ENCODE results near the gene GPRC5C.

GPRC5C gene

DNA sequence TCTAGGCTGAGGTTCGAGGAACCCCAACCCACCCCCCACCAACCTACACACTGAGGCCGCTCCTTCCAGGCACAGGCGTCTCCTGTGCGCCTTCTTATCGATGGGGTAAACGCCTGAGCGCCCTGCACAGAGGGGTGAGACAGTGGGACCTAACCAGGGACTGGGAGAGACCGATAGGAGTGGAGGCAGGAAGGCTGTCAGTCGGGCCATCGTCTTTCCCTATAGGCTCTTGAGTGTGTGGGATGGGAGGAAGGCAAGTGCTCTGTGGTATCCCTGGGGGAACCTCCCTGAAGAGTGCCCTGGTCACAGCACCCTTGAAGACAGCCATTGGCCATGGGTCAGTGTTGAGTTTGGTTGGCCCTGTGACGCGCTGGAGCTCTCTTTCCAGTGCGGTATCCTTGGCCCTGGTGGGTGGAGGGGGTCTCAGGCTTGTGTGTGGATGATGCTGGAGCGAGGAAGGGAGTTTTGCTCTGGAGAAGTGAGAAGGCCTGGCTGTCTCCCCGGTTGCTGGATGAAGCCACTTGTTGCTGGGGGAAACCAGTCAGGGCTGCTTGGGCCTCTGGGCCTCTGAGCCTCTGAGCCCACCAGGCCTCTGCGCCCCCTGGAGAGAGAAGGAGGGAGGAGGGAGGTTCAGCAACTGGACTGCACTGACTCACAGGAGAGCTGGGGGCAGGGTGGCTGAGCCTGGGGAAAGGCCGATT is 1.7 kb downstream of the GPRC5C start:
- FAIRE-seq (no peak), DNase-seq (ENCODE audit: insufficient read length, low spot score) (no peak)
- TF ChIP-seq, protein P1, sequence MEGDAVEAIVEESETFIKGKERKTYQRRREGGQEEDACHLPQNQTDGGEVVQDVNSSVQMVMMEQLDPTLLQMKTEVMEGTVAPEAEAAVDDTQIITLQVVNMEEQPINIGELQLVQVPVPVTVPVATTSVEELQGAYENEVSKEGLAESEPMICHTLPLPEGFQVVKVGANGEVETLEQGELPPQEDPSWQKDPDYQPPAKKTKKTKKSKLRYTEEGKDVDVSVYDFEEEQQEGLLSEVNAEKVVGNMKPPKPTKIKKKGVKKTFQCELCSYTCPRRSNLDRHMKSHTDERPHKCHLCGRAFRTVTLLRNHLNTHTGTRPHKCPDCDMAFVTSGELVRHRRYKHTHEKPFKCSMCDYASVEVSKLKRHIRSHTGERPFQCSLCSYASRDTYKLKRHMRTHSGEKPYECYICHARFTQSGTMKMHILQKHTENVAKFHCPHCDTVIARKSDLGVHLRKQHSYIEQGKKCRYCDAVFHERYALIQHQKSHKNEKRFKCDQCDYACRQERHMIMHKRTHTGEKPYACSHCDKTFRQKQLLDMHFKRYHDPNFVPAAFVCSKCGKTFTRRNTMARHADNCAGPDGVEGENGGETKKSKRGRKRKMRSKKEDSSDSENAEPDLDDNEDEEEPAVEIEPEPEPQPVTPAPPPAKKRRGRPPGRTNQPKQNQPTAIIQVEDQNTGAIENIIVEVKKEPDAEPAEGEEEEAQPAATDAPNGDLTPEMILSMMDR (IDR thresholded peaks at IDR 0.05; ENCODE audit: insufficient read depth, missing control alignments) = no peak

DNA sequence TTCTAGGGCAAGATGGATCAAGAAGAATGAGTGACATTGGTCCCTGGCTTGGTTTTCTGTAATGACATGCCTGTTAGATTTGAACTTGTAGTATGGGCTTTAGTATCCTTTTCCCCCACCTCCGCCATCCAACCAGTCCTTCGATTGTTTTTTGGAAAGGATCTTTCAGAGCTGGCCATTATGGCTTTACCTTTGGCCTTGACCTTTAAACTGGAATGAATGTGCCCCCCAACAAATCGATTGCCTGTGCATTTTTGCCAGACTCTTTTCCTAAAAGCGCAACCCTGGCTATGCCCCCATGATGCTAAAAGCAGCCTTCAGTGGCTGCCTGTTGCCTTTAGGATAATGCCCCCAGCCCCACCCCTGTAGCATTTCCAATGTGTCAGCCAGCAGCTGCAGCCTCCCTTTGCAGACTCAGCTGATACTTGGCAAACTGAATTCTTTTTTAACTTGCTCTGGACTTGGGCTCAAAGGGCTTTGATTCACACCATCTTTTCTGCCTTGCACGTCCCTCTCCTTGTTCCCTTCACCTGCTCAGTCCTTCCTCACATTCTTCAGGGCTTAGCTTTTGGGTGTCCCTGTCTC is 4.0 kb downstream of the GPRC5C start:
- TF ChIP-seq, protein P1 (IDR thresholded peaks at IDR 0.05; ENCODE audit: insufficient read depth, missing control alignments) = no peak
- no peak for FAIRE-seq
- DNase-seq (ENCODE audit: insufficient read length, low spot score) = no peak

DNA sequence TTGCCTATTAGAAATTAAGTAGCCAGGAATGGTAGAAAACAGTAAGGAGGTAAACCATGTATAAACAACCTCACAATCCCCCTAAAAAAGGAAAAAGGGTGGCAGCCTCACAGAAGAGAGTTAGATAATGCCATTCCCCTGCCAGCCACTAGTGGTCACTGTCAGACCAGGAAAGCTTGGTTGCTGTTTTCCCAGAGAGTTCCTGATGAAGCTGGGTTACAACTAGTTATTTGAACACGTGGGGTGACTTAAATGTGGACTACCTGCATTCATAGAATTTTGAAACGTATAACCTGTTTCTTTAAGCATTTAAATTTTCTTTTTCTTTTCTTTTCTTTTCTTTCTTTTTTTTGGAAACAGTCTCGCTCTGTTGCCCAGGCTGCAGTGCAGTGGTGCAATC is 5.8 kb downstream of the GPRC5C start:
- DNase-seq (ENCODE audit: insufficient read length, low spot score) (no peak), FAIRE-seq (no peak)
- TF ChIP-seq, protein P1 (IDR thresholded peaks at IDR 0.05; ENCODE audit: insufficient read depth, missing control alignments) = peak; percentile 72

- TF ChIP-seq, protein P1 (IDR thresholded peaks at IDR 0.05; ENCODE audit: insufficient read depth, missing control alignments) = no peak
- DNase-seq (ENCODE audit: insufficient read length, low spot score) (no peak), FAIRE-seq (no peak)
Measured at GRCh38 chr17:74439691-74440567, 8.0 kb downstream of the GPRC5C start.

DNA sequence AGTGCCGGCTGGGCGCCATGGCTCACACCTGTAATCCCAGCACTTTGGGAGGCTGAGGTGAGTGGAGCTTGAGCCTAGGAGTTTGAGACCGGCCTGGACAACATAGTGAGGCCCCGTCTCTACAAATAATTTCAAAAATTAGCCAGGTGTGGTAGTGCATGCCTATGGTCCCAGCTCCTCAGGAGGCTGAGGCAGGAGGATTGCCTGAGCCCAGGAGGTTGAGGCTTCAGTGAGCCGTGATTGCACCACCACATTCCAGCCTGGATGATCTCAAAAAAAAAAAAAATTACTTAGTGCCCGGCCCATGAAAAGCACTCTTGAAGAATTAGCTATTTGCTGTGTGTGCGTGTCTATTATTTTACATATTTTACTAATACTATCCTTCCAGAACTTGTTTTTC is 9.6 kb downstream of the GPRC5C start:
- FAIRE-seq (no peak), DNase-seq (ENCODE audit: insufficient read length, low spot score) (no peak)
- TF ChIP-seq, protein P1 (IDR thresholded peaks at IDR 0.05; ENCODE audit: insufficient read depth, missing control alignments) = no peak

GRCh38 chr17:74442291-74442669 is 10.4 kb downstream of the GPRC5C start:
- TF ChIP-seq, protein P1 (IDR thresholded peaks at IDR 0.05; ENCODE audit: insufficient read depth, missing control alignments) = no peak
- no peak for FAIRE-seq
- DNase-seq (ENCODE audit: insufficient read length, low spot score) = no peak

Measured in D721Med (cell line).